OCI-LY7 (cell line): ENCODE measurements around the gene PSMD3.

Experiments
- CTCF ChIP-seq: fragments of 200-600 bp; sonication (generic); conservative IDR thresholded peaks from 2 replicates; pipeline ENCODE4 v1.5.1; 2014; ENCODE audit warnings: mild to moderate bottlenecking, antibody characterized with exemption, low read length, moderate library complexity, mixed read lengths
- EZH2phosphoT487 ChIP-seq: fragments of 200-600 bp; sonication (generic); IDR thresholded peaks from 2 replicates; pipeline ENCODE4 v1.6.1; 2018; ENCODE audit warnings: low read depth, borderline replicate concordance, mild to moderate bottlenecking, mixed run types, antibody characterized with exemption, low read length, moderate library complexity, mixed read lengths

GRCh38 chr17:39939106-39939505 is 41.5 kb upstream of the PSMD3 start:
- TF ChIP-seq EZH2phosphoT487 (no peak), CTCF (no peak)
